H9 (cell line): ENCODE data around the gene ALB. TPM values are rescaled to one million over a fixed set of nuclear protein-coding genes. Genes with fewer than 3 reads are reported as not detected.

Experiments
- DNase-seq: peaks from one replicate; pipeline ENCODE4 v3.0.0-alpha.2; 2017
- H2AFZ ChIP-seq: one replicate; pipeline ENCODE4 v1.6.1; 2013; ENCODE audit warnings: mild to moderate bottlenecking, low read length, control low read depth, moderate library complexity
- H2AK5ac ChIP-seq: 2 replicates; pipeline ENCODE4 v1.6.1; 2013; ENCODE audit warnings: low read length, control low read depth, mixed read lengths; ENCODE audit not compliant: insufficient read length
- H2BK120ac ChIP-seq: one replicate; pipeline ENCODE4 v1.6.1; 2013; ENCODE audit warnings: low read depth, mild to moderate bottlenecking, low read length, control low read depth, inconsistent platforms; ENCODE audit not compliant: poor library complexity, severe bottlenecking
- H2BK12ac ChIP-seq: 2 replicates; pipeline ENCODE4 v1.6.1; 2013; ENCODE audit warnings: low read length, control low read depth, mixed read lengths, low read depth; ENCODE audit not compliant: insufficient read length
- H2BK15ac ChIP-seq: 2 replicates; pipeline ENCODE4 v1.6.1; 2013; ENCODE audit warnings: low read depth, low read length, control low read depth
- H2BK20ac ChIP-seq: one replicate; pipeline ENCODE4 v1.6.1; 2013; ENCODE audit warnings: low read depth, mild to moderate bottlenecking, low read length, control low read depth, inconsistent platforms; ENCODE audit not compliant: poor library complexity, severe bottlenecking
- H2BK5ac ChIP-seq: 2 replicates; pipeline ENCODE4 v1.6.1; 2013; ENCODE audit warnings: low read length, control low read depth, mixed read lengths; ENCODE audit not compliant: insufficient read length
- H3K14ac ChIP-seq: 2 replicates; pipeline ENCODE4 v1.6.1; 2013; ENCODE audit warnings: low read length, control low read depth; ENCODE audit not compliant: insufficient read depth
- H3K18ac ChIP-seq: 2 replicates; pipeline ENCODE4 v1.6.1; 2013; ENCODE audit warnings: low read depth, mild to moderate bottlenecking, mixed read lengths, low read length, control low read depth; ENCODE audit not compliant: insufficient read length
- H3K23ac ChIP-seq: 2 replicates; pipeline ENCODE4 v1.6.1; 2013; ENCODE audit warnings: low read length, control low read depth, mixed read lengths, low read depth; ENCODE audit not compliant: insufficient read length
- H3K23me2 ChIP-seq: 2 replicates; pipeline ENCODE4 v1.6.1; 2013; ENCODE audit warnings: low read depth, mild to moderate bottlenecking, mixed read lengths, low read length, control low read depth; ENCODE audit not compliant: insufficient read length, poor library complexity, severe bottlenecking
- H3K27ac ChIP-seq: 2 replicates; pipeline ENCODE4 v1.5.1; 2013; ENCODE audit warnings: low read length, control low read depth, mixed read lengths, low read depth; ENCODE audit not compliant: insufficient read length
- H3K27me3 ChIP-seq: 2 replicates; pipeline ENCODE4 v1.6.1; 2013; ENCODE audit warnings: low read length, control low read depth, inconsistent platforms; ENCODE audit not compliant: insufficient read depth
- H3K4ac ChIP-seq: 2 replicates; pipeline ENCODE4 v1.6.1; 2013; ENCODE audit warnings: low read depth, mild to moderate bottlenecking, control low read depth, inconsistent platforms, low read length, moderate library complexity
- H3K4me1 ChIP-seq: 2 replicates; pipeline ENCODE4 v1.6.1; 2013; ENCODE audit warnings: low read length, control low read depth, inconsistent platforms; ENCODE audit not compliant: insufficient read depth
- H3K4me2 ChIP-seq: 2 replicates; pipeline ENCODE4 v1.6.1; 2013; ENCODE audit warnings: low read length, control low read depth, mixed read lengths; ENCODE audit not compliant: insufficient read length, insufficient read depth
- H3K56ac ChIP-seq: 2 replicates; pipeline ENCODE4 v1.6.1; 2013; ENCODE audit warnings: low read depth, mild to moderate bottlenecking, mixed read lengths, low read length, control low read depth; ENCODE audit not compliant: insufficient read length
- H3K79me1 ChIP-seq: 2 replicates; pipeline ENCODE4 v1.6.1; 2013; ENCODE audit warnings: low read depth, mild to moderate bottlenecking, moderate library complexity, low read length, control low read depth, inconsistent platforms; ENCODE audit not compliant: insufficient read depth, poor library complexity, severe bottlenecking
- H3K79me2 ChIP-seq: 2 replicates; pipeline ENCODE4 v1.6.1; 2013; ENCODE audit warnings: low read length, control low read depth, inconsistent platforms; ENCODE audit not compliant: insufficient read depth
- H3K9ac ChIP-seq: 2 replicates; pipeline ENCODE4 v1.6.1; 2013; ENCODE audit warnings: low read length, control low read depth, mixed read lengths; ENCODE audit not compliant: insufficient read length; ENCODE audit errors: extremely low read depth
- H3K9me3 ChIP-seq: one replicate; pipeline ENCODE4 v1.6.1; 2013; ENCODE audit warnings: low read depth, low read length, inconsistent platforms; ENCODE audit not compliant: control insufficient read depth
- H3T11ph ChIP-seq: one replicate; pipeline ENCODE4 v1.6.1; 2013; ENCODE audit warnings: mild to moderate bottlenecking, low read length, control low read depth, inconsistent platforms
- H4K20me1 ChIP-seq: one replicate; pipeline ENCODE4 v1.6.1; 2013; ENCODE audit not compliant: control insufficient read depth, insufficient read length, insufficient read depth
- H4K5ac ChIP-seq: 2 replicates; pipeline ENCODE4 v1.6.1; 2013; ENCODE audit warnings: low read depth, mild to moderate bottlenecking, mixed read lengths, low read length, control low read depth; ENCODE audit not compliant: insufficient read length
- H4K8ac ChIP-seq: replicated peaks from 2 replicates; pipeline ENCODE4 v1.6.1; 2013; ENCODE audit warnings: low read length, control low read depth, mixed read lengths, low read depth; ENCODE audit not compliant: insufficient read length
- H4K91ac ChIP-seq: 2 replicates; pipeline ENCODE4 v1.6.1; 2013; ENCODE audit warnings: low read depth, mild to moderate bottlenecking, moderate library complexity, mixed read lengths, low read length, control low read depth; ENCODE audit not compliant: insufficient read length
- H3K27ac Mint-ChIP-seq, 3 experiments: 2 replicates in 2 of 3; 3 replicates in 1 of 3; pipeline ENCODE4 v1.8.0; 2020 to 2021; ENCODE audit warnings: mixed read lengths in 3 of 3, mild to moderate bottlenecking in 1 of 3, moderate library complexity in 1 of 3
- H3K27me3 Mint-ChIP-seq: 2 replicates; pipeline ENCODE4 v1.8.0; 2021; ENCODE audit warnings: low read depth, mild to moderate bottlenecking, moderate library complexity, mixed read lengths
- H3K36me3 Mint-ChIP-seq, 3 experiments: 2 replicates in 2 of 3; 3 replicates in 1 of 3; pipeline ENCODE4 v1.8.0; 2020 to 2021; ENCODE audit warnings: low read depth in 3 of 3, mixed read lengths in 3 of 3; ENCODE audit not compliant: insufficient read depth in 1 of 3
- H3K4me1 Mint-ChIP-seq, 2 experiments: 2 replicates each; pipeline ENCODE4 v1.8.0; 2020; ENCODE audit warnings: mixed read lengths in 2 of 2
- H3K4me3 Mint-ChIP-seq, 2 experiments: 2 replicates in 1 of 2; 3 replicates in 1 of 2; pipeline ENCODE4 v1.8.0; 2020 to 2021; ENCODE audit warnings: mild to moderate bottlenecking in 2 of 2, mixed read lengths in 2 of 2, moderate library complexity in 1 of 2
- H3K9me3 Mint-ChIP-seq, 2 experiments: 2 replicates in 1 of 2; 3 replicates in 1 of 2; pipeline ENCODE4 v1.8.0; 2020; ENCODE audit warnings: mild to moderate bottlenecking in 2 of 2, mixed read lengths in 2 of 2, moderate library complexity in 1 of 2
- CTCF ChIP-seq: fragments of 200-600 bp; sonication (generic); conservative IDR thresholded peaks from 3 replicates; pipeline ENCODE4 v1.8.0; 2021; ENCODE audit warnings: antibody characterized with exemption, mild to moderate bottlenecking
- WGBS: extraction: QIAGEN DNeasy Blood & Tissue Kit; methylation state at CpG from one replicate; pipeline ENCODE4 v1.1.7; 2013; ENCODE audit warnings: missing lambda C conversion rate, low lambda C conversion rate, mixed read lengths; ENCODE audit not compliant: insufficient read length; ENCODE audit errors: extremely low coverage; 5-methylcytosine and 5-hydroxymethylcytosine counted together
- total RNA-seq: library from RNA; stranded (reverse); gene quantifications from 2 replicates; pipeline ENCODE4 v1.2.1, GENCODE V29; 2021

Gene ALB
- total RNA-seq, 1 experiment from 2014 or later, result not detected

- no peak overlapping the region for H3K56ac ChIP-seq
- no peaks in the 10 kb centered on the region for H3K9me3 ChIP-seq
- H3K14ac ChIP-seq, result no peak overlapping the region
- no peaks in the 10 kb centered on the region for H3K27me3 ChIP-seq
- no peak overlapping the region for H3T11ph ChIP-seq
- H3K27ac Mint-ChIP-seq, result no peak overlapping the region
- no peak overlapping the region for H3K18ac ChIP-seq
- H3K23ac ChIP-seq, result no peak overlapping the region
- no peak overlapping the region for H2BK5ac ChIP-seq
- H3K4me3 Mint-ChIP-seq, result no peak overlapping the region
- no peak overlapping the region for H3K27ac ChIP-seq
- no peak overlapping the region for H3K4ac ChIP-seq
- WGBS, result 100% methylated on average over 1 of the region's 3 CpGs
- H3K27me3 Mint-ChIP-seq, result no peaks in the 10 kb centered on the region
- H3K4me1 ChIP-seq, result peaks cover 15% of the 10 kb centered on the region; the same call in 1 of the 2 replicates
- H2AFZ ChIP-seq, result no peak overlapping the region
- no peak overlapping the region for H2BK20ac ChIP-seq
- no peak overlapping the region for H2BK120ac ChIP-seq
- H3K79me1 ChIP-seq, result no peaks in the 10 kb centered on the region
- H3K23me2 ChIP-seq, result peaks cover 3% of the 10 kb centered on the region
- H3K36me3 Mint-ChIP-seq, result peaks cover 10 to 26% (median 16%) of the 10 kb centered on the region in 3 experiments
- H3K9me3 Mint-ChIP-seq, result peaks cover 0 to 3% of the 10 kb centered on the region in 2 experiments; a peak in 3 of 5 replicates
- no peak overlapping the region for H4K8ac ChIP-seq
- H4K5ac ChIP-seq, result no peak overlapping the region
- H3K9ac ChIP-seq, result no peak overlapping the region
- no peak for TF ChIP-seq CTCF
- no peak overlapping the region for H3K4me2 ChIP-seq
- no peak for DNase-seq
- H2BK15ac ChIP-seq, result no peak overlapping the region
- H3K79me2 ChIP-seq, result no peaks in the 10 kb centered on the region
- H2BK12ac ChIP-seq, result no peak overlapping the region
- H2AK5ac ChIP-seq, result no peak overlapping the region
- no peak overlapping the region for H4K91ac ChIP-seq
- H4K20me1 ChIP-seq, result no peaks in the 10 kb centered on the region
- peaks cover 46% of the 10 kb centered on the region in 2 experiments for H3K4me1 Mint-ChIP-seq
These were observed 50.8 kb downstream of the ALB start for GRCh38 chr4:73454920-73455319.
